ENCODE data around the gene TAF12.
"Not testable (repeated sequence)": the region's sequence is repeated elsewhere in the genome, so short reads cannot be mapped to it uniquely, and the experiment has no call there.

Gene TAF12

DNA sequence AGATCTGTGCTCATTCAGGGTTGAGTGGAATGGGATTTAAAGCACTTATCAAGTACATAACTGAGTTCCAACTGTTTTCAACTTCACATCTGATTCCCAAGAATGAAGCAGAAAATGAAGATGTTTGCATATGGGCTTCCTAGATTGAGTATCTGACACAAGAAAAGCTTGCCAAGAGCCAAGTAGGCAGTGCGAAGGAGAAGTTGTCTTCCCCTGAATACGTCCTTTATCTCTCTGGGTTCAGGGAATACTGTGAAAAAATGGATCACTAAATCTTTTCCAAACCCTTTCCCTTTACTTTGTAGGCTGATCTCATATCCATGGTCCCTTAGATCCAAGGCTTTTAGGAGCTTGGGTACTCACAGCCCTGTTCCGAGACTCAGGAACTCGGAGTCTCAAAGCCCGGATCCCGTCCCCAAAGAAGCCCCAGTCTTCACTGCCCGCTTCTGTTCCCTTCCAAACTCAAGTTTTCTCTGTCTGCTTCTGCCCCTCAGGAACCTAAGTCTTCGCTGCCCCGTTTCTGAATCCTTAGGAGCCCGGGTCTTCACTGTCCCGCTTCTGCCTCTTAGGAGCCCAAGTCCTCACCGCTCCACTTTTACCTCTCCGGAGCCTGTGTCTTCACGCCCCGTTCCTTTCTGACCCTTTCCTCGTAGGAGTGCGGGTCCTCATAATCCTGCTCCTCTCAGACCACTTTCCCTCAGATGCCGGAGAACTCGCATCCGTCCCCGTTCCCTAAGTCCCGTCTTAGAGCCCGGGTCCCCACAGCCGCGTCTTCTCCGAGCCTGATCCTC is 616 bp downstream of the TAF12 start:
- DNase-seq, result no peak

DNA sequence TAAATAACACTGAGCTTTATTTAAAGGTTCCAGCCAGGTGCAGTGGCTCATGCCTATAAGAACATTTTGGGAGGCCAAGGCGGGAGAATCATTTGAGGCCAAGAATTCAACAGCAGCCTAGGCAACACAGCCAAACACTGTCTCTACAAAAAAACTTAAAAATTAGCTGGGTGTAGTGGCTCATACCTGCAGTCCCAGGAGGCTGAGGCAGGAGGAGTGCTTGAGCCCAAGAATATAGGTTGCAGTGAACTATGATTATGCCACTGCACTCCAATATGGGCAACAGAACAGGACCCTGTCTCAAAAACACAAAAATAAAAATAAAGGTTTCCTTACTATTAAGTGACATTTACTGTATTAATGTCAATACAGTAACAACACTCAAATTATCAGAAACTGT is 2.1 kb downstream of the TAF12 start:
- no peak for DNase-seq

DNA sequence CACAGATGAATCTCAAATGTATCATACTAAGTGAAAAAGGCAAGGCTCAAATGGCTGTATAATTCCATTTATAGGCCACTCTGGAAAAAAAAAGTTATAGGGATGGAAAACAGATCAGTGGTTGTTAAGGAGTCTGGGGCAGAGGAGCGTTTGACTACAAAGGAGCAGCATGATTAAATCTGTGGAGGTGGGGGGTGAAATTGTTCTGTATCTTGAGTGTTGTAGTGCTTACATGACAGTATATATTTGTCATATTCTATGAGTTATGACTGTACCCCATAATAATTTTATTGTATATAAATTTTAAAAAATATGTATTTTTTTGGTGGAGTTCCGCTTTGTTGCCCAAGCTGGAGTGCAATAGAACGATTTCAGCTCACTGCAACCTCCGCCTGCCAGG is 10.3 kb downstream of the TAF12 start:
- no peak for DNase-seq

DNA sequence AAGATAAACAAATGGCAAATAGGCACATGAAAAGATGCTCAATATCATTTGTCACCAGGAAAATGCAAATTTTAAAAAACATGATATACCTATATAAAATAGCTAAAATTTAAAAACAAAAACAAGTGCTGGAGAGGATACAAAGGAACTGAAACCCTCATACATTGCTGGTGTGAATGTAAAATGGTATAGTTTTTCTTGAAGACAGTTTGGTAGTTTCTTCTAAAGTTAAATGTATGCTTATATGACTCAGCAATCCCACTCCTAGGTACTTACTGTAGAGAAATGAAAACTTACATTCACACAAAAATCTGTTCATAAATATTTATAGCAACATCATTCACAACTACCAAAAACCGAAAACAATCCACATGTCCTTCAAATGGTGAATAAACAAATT is 11.2 kb downstream of the TAF12 start:
- DNase-seq, result no peak

DNA sequence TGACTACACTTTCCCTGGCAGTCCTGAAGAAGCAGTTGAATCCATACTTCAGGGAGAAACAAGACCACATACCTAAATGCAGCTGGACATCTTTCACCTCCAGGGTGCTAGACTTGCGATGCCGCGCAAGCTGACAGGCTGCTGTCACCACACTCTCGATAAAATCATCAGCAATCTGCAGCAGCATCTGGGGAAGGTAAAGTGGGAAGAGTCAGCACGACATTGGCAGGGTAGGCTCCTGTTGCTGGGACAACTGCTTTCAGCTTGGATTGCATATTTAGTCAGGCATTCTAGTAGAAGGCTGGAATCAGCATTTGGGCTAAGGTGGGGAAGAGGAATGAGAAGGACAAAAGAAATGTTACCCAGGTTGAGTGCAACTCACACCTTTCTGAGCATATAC is 29.7 kb downstream of the TAF12 start:
- no peak for DNase-seq

DNA sequence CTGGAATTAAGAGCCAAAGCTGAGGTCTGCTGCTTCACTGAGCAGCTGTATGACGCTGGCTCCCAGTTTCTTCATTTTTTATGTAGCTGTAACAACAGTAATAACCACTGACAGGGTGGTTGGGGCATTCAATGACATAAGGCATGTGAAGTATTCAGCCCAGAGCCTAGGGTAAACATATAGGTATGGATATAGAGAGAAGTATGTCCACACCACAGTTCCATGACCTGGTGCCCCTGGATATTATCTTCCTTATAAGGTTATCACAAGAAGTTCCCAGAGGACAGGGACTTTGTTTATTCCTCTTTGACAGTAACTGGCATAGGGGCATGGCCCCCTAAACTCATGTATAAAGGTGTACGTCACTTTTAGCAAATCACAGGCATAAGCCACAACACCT is 36.1 kb downstream of the TAF12 start:
- DNase-seq, result no peak

DNA sequence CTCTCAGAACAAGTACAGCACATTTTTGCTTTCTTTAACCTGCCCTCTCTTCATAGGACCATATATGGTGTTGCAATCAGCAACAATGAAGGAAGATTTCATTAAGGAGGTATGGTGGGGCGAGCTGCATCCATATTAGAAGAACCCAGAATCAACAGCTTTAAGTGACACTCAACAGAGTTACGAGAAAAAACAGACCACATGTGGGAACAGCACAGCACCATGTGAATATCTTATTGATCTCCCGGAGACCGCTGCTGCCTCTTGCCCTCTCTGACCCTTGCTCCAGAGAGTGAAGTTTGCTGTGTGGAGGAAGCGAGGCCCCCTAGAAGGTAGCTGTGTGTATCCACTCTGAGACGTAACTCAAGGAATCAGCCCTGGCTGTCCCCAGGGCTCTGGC is 37.9 kb downstream of the TAF12 start:
- DNase-seq, result no peak

DNA sequence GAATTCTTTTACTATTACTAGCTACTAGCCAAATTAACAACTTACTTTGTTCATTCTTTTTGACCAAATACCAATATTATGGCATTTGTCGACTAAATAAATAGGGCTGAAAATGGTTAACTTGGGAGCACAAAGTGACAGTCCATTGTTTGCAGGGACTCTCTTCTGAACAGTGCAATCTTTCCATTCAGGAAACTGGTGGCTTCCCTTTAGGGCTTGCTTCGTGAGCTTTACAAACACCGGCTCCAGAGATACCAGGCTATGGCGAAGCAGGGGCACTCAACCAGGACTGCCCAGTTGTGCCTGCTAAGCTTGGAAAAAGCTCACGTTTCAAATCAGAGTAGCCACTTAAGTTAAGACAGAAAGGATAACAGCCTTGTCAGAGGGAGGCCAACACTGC is 38.5 kb downstream of the TAF12 start:
- DNase-seq, result no peak

DNA sequence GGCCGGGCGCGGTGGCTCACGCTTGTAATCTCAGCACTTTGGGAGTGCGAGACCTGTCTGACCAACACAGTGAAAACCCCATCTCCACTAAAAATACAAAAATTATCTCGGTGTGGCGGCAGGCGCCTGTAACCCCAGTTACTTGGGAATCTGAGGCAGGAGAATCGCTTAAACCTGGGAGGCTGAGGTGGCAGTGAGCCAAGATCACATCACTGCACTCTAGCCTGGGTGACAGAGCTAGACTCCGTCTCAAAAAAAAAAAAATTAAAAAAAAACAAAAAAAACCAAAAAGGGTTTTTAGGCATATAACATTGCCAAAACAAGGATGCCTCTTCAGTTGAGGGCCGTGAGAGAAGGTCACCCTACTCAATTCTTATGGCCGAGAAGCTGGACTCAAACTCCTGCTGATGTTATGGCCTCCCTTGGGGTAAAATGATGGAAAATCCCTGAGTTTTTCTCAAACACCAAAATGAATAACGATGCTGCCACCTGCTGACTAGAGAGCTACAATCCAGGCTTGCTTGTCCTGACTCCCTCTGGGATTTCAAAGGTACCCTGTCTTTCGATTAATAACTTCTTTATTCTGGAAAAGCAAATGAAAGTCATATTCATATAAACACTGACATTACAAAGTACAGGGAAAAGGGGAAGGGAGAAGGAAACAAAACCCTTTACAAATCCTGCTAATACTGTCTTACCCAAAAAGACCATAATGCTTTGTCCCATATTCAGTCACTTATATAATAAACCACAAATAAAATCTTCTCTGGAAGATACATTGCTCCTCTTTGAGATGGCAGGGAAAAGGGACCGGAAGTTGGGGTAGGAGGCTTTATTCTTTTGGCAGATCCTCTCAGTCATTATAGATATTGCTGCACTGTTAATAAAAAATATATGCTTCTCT is 40.1 kb downstream of the TAF12 start:
- DNase-seq, result peak; percentile 76

DNA sequence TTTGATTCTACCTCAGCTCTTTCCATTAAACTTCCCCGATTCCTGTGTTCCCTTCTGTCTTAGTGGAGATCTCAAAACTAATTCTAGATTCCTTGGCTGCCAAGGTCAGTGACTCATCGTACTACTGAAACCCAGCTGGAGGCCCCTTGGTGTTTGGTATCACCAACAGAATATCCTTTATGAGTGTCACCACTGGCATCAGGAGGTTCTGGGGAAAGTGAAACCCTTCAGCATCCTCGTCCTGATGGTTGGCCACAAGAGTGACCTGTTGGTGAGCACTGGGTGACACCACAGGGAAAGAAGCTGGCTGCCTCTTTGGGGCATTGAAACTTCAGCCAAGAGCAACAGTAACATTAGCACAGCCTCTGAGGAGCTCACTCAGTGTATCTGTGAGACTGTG is 41.2 kb downstream of the TAF12 start:
- no peak for DNase-seq

DNA sequence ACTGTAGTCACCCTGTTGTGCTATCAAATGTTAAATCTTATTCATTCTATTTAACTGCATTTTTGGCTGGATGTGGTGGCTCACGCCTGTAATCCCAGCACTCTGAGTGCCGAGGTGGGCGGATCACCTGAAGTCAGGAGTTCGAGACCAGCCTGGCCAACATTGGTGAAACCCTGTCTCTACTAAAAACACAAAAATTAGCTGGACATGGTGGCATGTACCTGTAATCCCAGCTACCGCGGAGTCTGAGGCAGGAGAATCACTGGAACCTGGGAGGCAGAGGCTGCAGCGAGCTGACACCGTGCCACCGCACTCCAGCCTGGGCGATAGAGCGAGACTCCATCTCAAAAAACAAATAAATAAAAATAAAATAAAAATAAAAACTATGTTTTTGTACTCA is 46.6 kb downstream of the TAF12 start:
- DNase-seq, result not testable (repeated sequence)

DNA sequence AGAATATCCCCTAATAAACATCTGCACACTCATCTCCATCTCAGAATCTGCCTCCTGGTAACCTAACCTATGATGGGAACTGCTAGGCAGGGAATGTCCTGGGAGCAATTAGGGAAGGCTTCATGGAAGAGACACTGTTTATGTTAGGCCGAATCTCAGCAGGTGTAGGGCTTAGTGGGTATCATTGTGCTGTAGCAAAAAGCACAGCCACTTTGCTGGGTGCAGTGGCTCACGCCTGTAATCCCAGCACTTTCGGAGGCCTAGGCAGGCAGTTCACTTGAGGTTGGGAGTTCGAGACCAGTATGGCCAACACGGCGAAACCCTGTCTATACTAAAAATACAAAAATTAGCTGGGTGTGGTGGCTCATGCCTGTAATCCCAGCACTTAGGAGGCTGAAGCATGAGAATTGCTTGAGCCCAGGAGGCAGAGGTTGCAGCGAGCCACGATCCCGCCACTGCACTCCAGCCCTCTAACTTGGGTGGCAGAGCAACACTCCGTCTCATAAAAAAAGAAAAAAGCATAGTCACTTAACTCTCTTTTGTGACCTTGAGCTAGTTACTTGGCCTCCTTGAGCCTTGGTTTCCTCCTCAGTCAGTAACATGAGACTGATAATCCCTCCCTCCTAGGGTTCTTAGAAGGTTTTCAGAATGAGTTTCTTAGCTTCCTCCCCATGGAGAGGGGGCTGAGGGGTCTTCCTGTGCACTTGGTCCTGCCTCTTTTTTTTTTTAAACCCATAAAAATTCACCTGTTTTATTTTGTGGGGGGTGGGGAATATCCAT is 47.3 kb downstream of the TAF12 start:
- DNase-seq, result no peak

DNA sequence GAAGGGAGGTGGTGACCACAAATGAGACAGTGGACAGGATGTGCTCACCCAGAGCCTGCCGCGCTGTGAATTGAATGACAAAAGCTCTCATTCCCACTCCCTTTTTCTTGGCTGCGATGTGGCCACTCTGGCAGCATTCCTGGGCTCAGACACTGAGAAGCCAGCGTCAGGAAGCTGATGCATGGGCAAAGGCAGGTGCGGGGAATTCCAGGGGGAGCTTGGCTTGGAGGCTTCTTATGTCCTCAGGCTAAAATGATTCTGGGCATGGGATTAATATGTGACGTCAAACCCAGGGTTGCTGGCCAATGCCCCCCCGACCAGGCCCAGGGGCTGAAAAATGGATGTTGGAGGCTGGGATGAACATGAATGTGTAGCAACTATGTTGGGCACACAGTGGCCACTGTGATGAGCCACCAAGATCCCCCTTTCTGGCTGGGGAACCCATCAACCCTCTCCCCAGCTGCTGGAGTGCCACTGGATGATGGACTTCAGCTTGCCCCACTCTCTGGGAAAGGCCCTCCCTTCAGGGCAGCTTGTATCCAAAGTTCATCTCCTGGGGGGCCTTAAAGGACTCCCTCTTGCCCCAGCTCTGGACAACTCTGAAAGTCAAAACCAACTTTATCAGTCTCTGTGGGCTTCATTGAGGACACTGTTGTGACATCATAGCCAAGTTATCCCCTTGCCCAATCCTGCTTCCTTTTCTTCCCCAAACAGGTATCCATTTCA is 48.0 kb downstream of the TAF12 start:
- DNase-seq, result not testable (repeated sequence)

DNA sequence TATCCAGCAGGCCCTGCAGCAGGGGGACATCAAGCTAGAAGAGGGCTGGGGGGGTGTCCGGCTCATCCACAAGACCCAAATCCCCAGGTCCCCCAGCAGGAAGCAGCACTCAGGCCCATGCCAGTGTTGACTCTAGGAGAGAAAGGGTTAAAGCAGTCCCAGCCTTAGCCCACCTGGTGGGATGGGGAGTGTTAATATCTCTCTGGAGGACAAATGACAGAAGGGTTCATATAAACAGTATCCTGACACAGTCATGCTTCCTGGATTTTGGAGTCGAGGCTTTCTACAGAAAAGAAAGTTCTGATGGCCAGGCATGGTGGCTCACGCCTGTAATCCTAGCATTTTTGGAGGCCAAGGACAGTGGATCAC is 48.9 kb downstream of the TAF12 start:
- not testable (repeated sequence) for DNase-seq

DNA sequence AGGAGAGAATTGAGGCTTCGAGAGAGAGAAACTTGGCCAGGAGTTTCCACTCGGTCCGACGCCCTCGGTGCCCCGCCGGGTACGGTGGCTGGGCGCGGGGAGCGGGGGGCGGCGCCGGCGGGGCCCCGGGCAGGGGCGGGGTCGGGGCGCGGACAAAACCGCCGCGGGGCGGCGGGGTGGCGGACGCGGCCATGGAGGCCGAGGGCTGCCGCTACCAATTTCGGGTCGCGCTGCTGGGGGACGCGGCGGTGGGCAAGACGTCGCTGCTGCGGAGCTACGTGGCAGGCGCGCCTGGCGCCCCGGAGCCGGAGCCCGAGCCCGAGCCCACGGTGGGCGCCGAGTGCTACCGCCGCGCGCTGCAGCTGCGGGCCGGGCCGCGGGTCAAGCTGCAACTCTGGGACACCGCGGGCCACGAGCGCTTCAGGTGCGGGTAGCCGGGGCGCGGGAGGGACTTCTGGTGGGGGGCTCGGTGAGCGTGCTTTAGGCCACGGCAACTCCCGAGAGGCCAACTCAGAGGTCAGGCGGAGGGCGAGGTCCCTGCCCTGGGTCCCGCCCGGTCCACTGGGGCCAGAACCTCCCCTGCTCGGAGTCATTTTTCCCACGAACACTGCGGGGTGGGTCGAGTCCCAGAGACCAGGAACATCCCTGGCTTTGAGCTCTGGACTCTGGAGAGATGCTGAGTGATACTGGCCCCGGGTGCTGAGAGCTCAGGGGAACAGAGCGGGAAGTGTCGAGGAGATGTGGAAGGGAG is 50.4 kb downstream of the TAF12 start:
- DNase-seq, result no peak

DNA sequence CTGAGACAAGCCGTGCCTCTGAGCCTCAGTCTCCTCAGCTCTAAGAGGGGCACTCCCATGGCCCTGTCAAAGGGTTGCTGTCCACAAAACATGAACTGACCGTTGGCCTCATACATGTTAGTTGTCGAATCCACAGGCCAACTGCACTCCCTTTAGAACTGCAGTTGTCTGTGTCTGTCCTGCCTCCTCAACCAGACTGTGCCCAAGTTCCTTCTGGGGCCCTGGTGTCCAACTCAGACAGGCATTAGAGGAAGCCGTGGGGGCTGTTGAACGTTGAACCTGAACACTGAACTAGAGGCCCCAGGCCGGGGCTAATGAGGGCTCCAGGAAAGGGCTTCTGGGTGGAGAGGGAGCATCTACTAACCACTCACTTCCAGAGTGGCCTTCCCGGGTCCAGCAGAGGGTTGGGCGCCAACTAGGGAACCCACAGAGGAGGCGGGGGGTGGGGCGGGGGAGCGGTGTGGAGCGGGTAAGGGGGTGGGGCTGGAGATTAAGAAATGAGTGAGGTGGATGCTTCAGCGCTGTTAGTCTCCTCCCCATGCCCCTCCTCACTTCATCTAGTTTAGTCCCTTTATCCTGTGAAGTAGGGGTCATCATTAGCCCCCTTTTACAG is 51.1 kb downstream of the TAF12 start, which contains the start of gene RAB42:
TSS of gene RAB42 (plus strand) at position 558 of the 613 bp plus-strand sequence. CDS start 247 bp downstream, outside the sequence.
- no peak for DNase-seq

DNA sequence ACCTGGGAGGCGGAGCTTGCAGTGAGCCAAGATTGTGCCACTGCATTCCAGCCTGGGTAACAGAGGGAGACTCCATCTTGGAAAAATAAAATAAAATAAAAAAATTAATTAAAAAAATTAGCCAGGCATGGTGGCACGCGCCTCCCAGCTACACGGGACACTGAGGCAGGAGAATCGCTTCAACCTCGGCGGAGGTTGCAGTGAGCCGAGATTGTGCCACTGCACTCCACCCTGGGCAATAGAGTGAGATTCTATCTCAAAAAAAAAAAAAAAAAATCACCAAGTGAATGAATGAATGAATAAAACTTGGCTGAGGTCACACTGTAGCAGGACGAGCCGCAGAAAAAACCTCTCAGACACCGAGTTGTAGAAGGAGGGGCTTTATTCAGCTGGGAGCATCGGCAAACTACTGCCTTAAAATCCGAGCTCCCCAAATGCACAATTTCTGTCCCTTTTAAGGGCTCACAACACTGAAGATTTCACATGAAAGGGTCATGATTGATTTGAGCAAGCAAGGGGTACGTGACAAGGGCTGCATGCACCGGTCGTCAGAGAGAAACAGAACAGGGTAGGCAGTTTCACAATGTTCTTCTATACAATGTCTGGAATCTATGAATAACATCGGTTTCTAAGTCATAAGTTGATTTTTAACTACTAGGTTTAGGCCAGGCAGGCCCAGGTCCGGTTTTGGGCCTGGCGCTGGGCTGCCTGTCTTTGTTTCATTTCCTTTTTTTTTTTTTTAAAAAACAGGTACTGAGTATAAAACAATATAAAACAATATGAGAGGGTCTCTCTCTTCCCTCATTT is 56.1 kb downstream of the TAF12 start:
- DNase-seq, result not testable (repeated sequence)

DNA sequence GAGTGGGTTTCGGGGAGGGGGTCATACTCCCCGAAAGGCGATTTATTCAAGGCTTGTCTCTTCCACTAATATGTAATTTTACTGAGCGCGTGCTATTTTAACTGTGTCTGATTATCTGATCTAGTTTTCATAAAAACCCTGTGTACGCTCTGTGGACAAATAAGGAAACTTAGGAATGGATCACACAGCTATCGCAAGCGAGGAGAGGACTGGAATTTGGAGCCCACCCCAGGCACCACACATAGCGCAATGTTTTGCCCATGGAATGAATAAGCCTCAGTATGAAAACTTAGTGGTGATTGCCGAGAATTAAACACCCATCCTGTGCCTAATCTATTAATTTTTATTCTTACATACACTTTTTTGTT is 60.6 kb downstream of the TAF12 start:
- DNase-seq, result no peak

DNA sequence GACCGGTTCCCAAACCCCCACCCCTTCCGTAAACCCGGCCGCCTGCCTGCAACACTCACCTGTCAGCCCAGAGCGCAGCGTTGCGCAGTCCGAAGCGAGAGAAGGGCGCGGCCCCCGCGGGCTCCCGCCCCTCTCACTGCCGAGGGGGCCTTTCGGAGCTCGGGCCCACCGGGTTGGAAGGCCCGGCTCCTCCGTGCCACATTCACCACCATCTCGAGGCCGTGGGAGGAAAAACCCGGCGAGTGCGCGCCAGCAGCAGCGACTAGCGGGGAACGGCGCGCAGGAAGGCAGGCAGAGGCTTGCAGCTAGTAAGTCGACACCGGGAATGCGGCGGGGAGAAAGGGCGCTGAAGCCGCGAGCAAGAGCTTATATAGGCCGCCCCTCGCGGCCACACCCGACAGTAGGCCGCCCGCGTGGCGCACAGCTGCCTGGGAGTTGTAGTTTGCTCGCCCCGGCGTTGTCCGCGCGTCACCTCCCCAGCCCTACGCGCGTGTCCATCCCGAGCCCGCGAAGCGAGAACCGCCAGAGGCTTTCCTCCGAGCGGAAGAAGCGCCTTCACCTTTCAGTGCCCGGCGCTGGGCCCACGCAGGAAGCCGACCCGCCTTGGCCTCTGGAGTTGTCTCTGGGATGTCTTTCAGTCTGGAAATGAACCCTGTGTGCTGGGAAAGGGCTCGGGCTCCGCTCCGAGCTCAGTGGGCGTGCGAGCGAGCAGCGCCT is 61.2 kb downstream of the TAF12 start:
- peak; percentile 95 for DNase-seq

Data from midbrain (tissue), 1 donor.